SW 1271 (cell line): ENCODE results near the gene ERVH48-1.
"Not testable (repeated sequence)": the region's sequence is repeated elsewhere in the genome, so short reads cannot be mapped to it uniquely, and the experiment has no call there.

Experiments used
- DNase-seq, 2 experiments: peaks; one replicate each; lab custom pipeline; 2025; lab: John Stamatoyannopoulos, UW

ERVH48-1 gene

DNA sequence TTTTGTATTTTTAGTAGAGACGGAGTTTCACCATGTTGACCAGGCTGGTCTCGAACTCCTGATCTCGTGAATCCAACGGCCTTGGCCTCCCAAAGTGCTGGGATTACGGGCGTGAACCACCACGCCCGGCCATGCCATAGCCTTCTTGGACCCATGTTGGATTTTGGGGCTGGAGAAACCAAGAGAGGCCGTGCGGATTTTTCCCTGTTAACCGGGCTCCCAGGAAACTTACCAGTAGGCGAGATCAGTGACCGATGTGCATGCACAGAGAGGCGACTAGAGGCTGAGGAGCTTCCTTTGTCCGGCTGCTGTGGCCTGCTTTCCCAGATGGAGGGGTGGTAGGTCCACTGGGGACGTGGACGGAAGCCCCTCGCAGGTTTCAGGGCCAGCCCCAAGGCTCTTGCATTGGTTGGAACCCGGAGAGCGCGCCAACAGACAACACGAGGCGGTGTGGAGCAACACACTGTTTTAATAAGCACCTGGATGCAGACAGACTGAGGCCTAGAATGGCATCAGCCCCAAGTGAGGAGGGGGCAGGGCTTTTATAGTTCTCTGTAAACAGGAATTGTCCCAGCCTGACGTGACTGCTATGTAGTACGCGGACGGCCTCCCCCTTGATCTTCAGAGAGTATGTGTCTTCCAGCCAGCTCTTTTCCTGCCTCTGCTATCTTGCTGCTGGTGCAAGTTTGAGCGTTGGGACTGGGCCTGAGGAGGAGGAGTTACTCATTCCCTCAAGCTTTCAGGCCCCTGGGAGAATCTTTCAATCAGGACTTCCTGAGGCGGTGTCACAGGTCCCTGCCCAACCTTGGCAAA lies at the start of gene ERVH48-1:
Gene ERVH48-1, minus strand, starts transcription at position 517 of the 813 bp plus-strand sequence. CDS start 6,624 bp downstream, outside the sequence.
- no peak for DNase-seq

GRCh38 chr21:42973991-42974831 lies 48.8 kb upstream of the ERVH48-1 start, which contains the start of gene PKNOX1:
TSS of gene PKNOX1 (plus strand) at chr21:42974562. CDS start at chr21:43004382, 29,820 bp downstream.
- DNase-seq, result peak; percentile 75 to 94

GRCh38 chr21:42973309-42973990 lies 48.0 kb upstream of the ERVH48-1 start:
- no peak for DNase-seq

GRCh38 chr21:42971897-42972275 lies 46.5 kb upstream of the ERVH48-1 start:
- DNase-seq, result no peak

GRCh38 chr21:42970946-42971653 lies 45.7 kb upstream of the ERVH48-1 start:
- DNase-seq, result no peak

DNA sequence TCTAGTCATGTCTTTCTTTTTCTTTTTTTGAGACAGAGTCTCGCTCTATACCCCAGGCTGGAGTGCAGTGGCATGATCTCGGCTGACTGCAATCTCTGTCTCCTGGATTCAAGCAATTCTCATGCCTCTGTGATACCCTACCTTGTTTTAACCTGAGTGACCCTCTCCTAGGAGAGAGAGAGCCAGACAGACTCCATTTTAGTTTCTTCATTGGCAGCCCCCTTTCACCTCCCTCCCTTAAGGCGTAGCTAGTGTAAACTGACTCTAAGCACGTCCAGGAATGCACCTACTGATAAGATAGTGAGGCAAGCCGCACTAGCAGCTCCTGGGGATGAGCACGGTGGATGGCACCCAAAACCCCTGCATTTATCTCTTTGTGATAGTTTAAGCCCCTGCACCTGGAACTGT lies 43.8 kb upstream of the ERVH48-1 start:
- no peak for DNase-seq

DNA sequence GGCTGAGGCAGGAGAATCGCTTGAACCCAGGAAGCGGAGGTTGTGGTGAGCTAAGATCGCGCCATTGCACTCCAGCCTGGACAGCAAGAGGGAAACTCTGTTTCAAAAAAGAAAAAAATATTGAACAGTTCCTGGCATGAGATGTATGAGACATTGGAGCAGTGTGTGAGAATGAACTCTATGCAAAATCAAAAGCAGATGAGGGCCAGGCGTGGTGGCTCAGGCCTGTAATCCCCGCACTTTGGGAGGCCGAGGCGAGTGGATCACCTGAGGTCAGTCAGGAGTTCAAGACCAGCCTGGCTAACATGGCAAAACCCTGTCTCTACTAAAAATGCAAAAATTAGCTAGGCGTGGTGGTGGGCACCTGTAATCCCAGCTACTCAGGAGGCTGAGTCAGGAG lies 42.2 kb upstream of the ERVH48-1 start:
- not testable (repeated sequence) for DNase-seq

DNA sequence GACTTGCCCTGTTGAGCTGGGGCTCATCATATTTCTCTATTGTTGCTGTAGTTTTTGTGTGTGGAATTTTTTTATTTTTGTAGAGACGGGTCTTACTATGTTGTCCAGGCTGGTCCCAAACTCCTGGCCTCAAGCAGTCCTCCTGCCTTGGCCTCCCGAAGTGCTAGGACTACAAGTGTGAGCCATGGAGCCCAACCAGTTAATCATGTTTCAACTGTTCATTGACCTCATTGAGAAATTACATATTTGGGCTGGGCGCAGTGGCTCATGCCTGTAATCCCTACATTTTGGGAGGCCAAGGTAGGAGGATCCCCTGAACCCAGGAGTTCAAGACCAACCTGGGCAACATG lies 39.8 kb upstream of the ERVH48-1 start:
- DNase-seq, result no peak

DNA sequence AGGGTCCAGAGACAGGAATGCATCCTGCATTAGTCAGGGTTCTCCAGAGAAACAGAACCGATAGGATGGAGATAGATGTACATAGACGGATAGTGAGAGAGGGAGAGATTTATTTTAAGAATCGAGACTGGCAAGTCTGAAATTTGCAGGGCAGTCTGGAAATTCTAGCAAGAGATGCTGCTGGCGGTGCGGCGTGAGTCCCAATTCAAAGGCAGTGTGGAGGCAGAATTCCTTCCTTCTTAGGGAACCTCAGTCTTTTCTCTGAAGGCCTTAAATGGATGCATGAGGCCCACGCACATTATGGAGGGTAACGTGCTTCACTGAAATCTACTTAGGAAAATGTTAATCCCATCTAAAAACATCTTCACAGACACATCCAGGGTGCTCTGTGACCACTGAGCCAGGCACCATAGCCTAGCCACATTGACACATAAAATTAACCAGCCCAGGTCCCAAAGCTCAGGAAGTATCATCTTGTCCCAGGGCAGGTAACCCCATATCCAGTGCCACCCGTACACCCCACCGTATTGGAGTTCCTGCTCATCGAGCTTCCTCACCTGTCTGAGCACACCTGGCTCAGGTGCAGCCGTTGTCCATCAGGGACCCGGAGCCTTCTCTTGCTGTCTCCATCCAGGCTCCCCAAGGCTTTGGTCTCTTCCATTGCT lies 39.2 kb upstream of the ERVH48-1 start:
- DNase-seq, result no peak

- no peak for DNase-seq
Observed at GRCh38 chr21:42964086-42964485, 38.7 kb upstream of the ERVH48-1 start.

GRCh38 chr21:42962380-42963007 lies 37.1 kb upstream of the ERVH48-1 start:
- DNase-seq, result no peak

GRCh38 chr21:42959728-42960127 lies 34.3 kb upstream of the ERVH48-1 start:
- no peak for DNase-seq

DNA sequence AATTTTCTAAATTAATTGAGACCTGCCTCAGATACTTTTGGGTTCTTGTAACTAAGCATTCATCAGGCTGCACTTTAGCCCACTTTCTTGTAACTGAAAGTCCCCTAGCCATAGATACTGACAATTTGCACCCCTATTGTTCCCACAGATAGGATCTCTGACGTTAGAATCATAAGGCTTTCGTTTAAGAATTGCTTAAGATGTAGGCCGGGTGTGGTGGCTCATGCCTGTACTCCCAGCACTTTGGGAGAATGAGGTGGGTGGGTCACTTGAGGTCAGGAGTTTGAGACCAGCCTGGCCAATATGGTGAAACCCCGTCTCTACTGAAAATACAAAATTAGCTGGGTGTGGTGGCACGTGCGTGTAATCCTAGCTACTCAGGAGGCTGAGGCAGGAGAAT lies 32.7 kb upstream of the ERVH48-1 start:
- not testable (repeated sequence) for DNase-seq

GRCh38 chr21:42956824-42957630 lies 31.6 kb upstream of the ERVH48-1 start:
- DNase-seq, result no peak

DNA sequence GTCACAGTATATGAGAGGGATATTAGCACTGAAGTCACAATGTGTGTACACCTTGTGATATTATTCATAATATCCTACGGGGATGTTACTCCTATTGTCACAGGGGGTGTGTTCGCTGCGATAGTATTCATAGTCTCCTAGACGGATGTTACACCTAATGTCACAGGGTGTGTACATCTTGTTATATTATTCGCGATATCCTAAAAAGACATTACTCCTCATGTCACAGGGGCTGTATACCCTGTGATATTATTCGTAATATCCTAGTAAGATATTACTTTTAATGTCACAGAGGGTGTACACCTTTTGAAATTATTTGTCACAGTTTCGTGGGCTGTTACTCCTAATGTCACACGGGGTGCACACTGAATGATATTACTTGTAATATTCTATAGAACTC lies 25.8 kb upstream of the ERVH48-1 start:
- not testable (repeated sequence) for DNase-seq

GRCh38 chr21:42949094-42949755 lies 23.8 kb upstream of the ERVH48-1 start:
- not testable (repeated sequence) for DNase-seq

- DNase-seq, result no peak
Observed at GRCh38 chr21:42942244-42942643, 16.8 kb upstream of the ERVH48-1 start.

GRCh38 chr21:42941696-42942085 lies 16.3 kb upstream of the ERVH48-1 start:
- no peak for DNase-seq
